PC-9 (cell line): ENCODE data around the gene SBF1. TPM values are rescaled to one million over a fixed set of nuclear protein-coding genes. Genes with fewer than 3 reads are reported as not detected.

Experiments used
- BruUV-seq: library from RNA; stranded (reverse); fragments of 400-500 nt; replicated peaks from 2 replicates; lab custom pipeline; 2021; lab: Mats Ljungman, UMichigan
- CTCF ChIA-PET: fragments of 300-600 bp; sonication (Branson Sonifier 250); formaldehyde crosslinking; loops from one replicate; lab custom pipeline; 2022; ENCODE audit warnings: antibody characterized with exemption; lab: Charles Lee
- POLR2A ChIA-PET: fragments of 300-600 bp; sonication (Branson Sonifier 250); formaldehyde crosslinking; loops from one replicate; lab custom pipeline; 2022; ENCODE audit warnings: antibody characterized with exemption; ENCODE audit not compliant: unreplicated experiment; lab: Charles Lee
- DNase-seq, 2 experiments: peaks; one replicate each; pipeline versions ENCODE4 v3.0.0 to v3.0.0-alpha.2; 2015 to 2022; ENCODE audit warnings: mixed read lengths in 1 of 2
- H2AFZ ChIP-seq: fragments of 200-600 bp; sonication (generic); 2 replicates; pipeline ENCODE4 v1.8.1; 2017; ENCODE audit warnings: antibody characterized with exemption
- H3F3A ChIP-seq: fragments of 200-600 bp; sonication (generic); 2 replicates; pipeline ENCODE4 v1.8.1; 2017; ENCODE audit warnings: antibody characterized with exemption, mild to moderate bottlenecking, low read depth; ENCODE audit not compliant: insufficient read depth
- H3K27ac ChIP-seq: fragments of 200-600 bp; sonication (generic); 2 replicates; pipeline ENCODE4 v1.6.1; 2016; ENCODE audit warnings: mixed run types
- H3K27me3 ChIP-seq: fragments of 200-600 bp; sonication (generic); 2 replicates; pipeline ENCODE4 v1.6.1; 2016; ENCODE audit warnings: low read depth, mixed run types; ENCODE audit not compliant: insufficient read depth
- H3K36me3 ChIP-seq: fragments of 200-600 bp; sonication (generic); 2 replicates; pipeline ENCODE4 v1.6.1; 2016; ENCODE audit warnings: low read depth, mixed run types
- H3K4me1 ChIP-seq: fragments of 200-600 bp; sonication (generic); replicated peaks from 2 replicates; pipeline ENCODE4 v1.6.1; 2016; ENCODE audit warnings: mixed run types; ENCODE audit not compliant: insufficient read depth
- H3K4me2 ChIP-seq: fragments of 200-600 bp; sonication (generic); 2 replicates; pipeline ENCODE4 v1.6.1; 2017; ENCODE audit warnings: mixed run types
- H3K4me3 ChIP-seq: fragments of 200-600 bp; sonication (generic); 2 replicates; pipeline ENCODE4 v1.6.1; 2016; ENCODE audit warnings: mixed run types
- H3K79me2 ChIP-seq: fragments of 200-600 bp; sonication (generic); 2 replicates; pipeline ENCODE4 v1.6.1; 2017; ENCODE audit warnings: low read depth, mixed run types
- H3K9me2 ChIP-seq: fragments of 200-600 bp; sonication (generic); 2 replicates; pipeline ENCODE4 v1.8.1; 2017; ENCODE audit warnings: mild to moderate bottlenecking; ENCODE audit not compliant: insufficient read depth
- H3K9me3 ChIP-seq: fragments of 200-600 bp; sonication (generic); 2 replicates; pipeline ENCODE4 v1.8.1; 2016; ENCODE audit warnings: low read depth; ENCODE audit not compliant: insufficient read depth
- H4K20me1 ChIP-seq: fragments of 200-600 bp; sonication (generic); 2 replicates; pipeline ENCODE4 v1.8.1; 2017; ENCODE audit not compliant: insufficient read depth
- EZH2 ChIP-seq: fragments of 200-600 bp; sonication (generic); IDR thresholded peaks from 2 replicates; pipeline ENCODE4 v1.8.0; 2017; ENCODE audit warnings: antibody characterized with exemption, low read depth
- intact Hi-C: fragments of 100-400 bp; cut with micrococcal nuclease; formaldehyde crosslinking; loops from one replicate; pipeline ENCODE4 v1.10.0; 2022; ENCODE audit not compliant: unreplicated experiment
- total RNA-seq: library from RNA; stranded (reverse); gene quantifications from 2 replicates; pipeline ENCODE4 v1.2.3, GENCODE V29; 2021
- TF ChIP-seq, protein P1 (sequence below): fragments of 200-600 bp; sonication (generic); conservative IDR thresholded peaks from 2 replicates; pipeline ENCODE4 v1.6.1; 2017; ENCODE audit warnings: mixed run types, antibody characterized with exemption, mild to moderate bottlenecking, moderate library complexity

The SBF1 gene
- total RNA-seq, 1 experiment from 2014 or later, result 85.2 TPM

GRCh38 chr22:50420015-50420414 lies 54.8 kb downstream of the SBF1 start:
- H3K36me3 ChIP-seq, result peaks cover 39% of the 10 kb centered on the region
- no peaks in the 10 kb centered on the region for H3K27me3 ChIP-seq
- peaks cover 4% of the 10 kb centered on the region for H3F3A ChIP-seq
- POLR2A ChIA-PET, result no interaction called here
- H3K4me2 ChIP-seq, result no peak overlapping the region
- peaks cover 10% of the 10 kb centered on the region for H4K20me1 ChIP-seq
- no peak overlapping the region for H3K27ac ChIP-seq
- H3K9me2 ChIP-seq, result no peaks in the 10 kb centered on the region
- no peak overlapping the region for H3K4me3 ChIP-seq
- intact Hi-C loops, result no loop called here
- no peaks in the 10 kb centered on the region for H3K79me2 ChIP-seq
- no peak for DNase-seq
- H2AFZ ChIP-seq, result no peak overlapping the region
- no peaks in the 10 kb centered on the region for H3K9me3 ChIP-seq
- TF ChIP-seq EZH2, result no peak
- TF ChIP-seq, protein P1, sequence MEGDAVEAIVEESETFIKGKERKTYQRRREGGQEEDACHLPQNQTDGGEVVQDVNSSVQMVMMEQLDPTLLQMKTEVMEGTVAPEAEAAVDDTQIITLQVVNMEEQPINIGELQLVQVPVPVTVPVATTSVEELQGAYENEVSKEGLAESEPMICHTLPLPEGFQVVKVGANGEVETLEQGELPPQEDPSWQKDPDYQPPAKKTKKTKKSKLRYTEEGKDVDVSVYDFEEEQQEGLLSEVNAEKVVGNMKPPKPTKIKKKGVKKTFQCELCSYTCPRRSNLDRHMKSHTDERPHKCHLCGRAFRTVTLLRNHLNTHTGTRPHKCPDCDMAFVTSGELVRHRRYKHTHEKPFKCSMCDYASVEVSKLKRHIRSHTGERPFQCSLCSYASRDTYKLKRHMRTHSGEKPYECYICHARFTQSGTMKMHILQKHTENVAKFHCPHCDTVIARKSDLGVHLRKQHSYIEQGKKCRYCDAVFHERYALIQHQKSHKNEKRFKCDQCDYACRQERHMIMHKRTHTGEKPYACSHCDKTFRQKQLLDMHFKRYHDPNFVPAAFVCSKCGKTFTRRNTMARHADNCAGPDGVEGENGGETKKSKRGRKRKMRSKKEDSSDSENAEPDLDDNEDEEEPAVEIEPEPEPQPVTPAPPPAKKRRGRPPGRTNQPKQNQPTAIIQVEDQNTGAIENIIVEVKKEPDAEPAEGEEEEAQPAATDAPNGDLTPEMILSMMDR, result no peak
- CTCF ChIA-PET, result no interaction called here
- no TSS peak for BruUV-seq
- no peaks in the 10 kb centered on the region for H3K4me1 ChIP-seq

DNA sequence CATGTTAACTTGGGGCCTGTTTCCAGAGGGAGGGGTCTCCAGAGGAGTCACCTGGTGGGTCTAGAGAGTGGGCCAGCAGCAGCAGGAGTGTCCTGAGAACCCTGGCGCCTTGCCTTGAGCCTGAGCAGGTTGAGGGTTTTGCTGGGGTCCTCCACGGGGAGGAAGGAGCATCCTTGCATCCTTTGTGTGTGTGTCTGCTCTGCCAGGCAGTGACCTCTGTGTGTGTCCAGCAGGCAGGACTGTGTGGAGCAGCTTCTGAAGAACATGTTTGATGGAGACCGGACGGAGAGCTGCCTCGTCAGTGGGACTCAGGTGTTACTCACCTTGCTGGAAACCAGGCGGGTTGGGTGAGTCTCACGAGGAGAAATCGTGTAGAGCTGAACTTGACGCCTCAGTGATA lies 55.7 kb downstream of the SBF1 start:
- H3K36me3 ChIP-seq, result peaks cover 40% of the 10 kb centered on the region
- no peaks in the 10 kb centered on the region for H3K4me1 ChIP-seq
- H2AFZ ChIP-seq, result no peak overlapping the region
- H3K4me3 ChIP-seq, result no peak overlapping the region
- no peak overlapping the region for H3K4me2 ChIP-seq
- peaks cover 10% of the 10 kb centered on the region for H4K20me1 ChIP-seq
- H3F3A ChIP-seq, result no peaks in the 10 kb centered on the region; the same call in 1 of the 2 replicates
- no TSS peak for BruUV-seq
- H3K9me3 ChIP-seq, result no peaks in the 10 kb centered on the region
- intact Hi-C loops, result no loop called here
- POLR2A ChIA-PET, result no interaction called here
- no peaks in the 10 kb centered on the region for H3K79me2 ChIP-seq
- CTCF ChIA-PET, result no interaction called here
- DNase-seq, result no peak
- H3K27ac ChIP-seq, result no peak overlapping the region
- H3K27me3 ChIP-seq, result no peaks in the 10 kb centered on the region
- TF ChIP-seq, protein P1, result no peak
- TF ChIP-seq EZH2, result no peak
- H3K9me2 ChIP-seq, result no peaks in the 10 kb centered on the region

- H3K4me2 ChIP-seq, result no peak overlapping the region
- H3K9me3 ChIP-seq, result no peaks in the 10 kb centered on the region
- no peak for DNase-seq
- POLR2A ChIA-PET, result interaction anchor here (1.0 kb wide), 1 partner anchor 547 kb away, joined by 4 read pairs; no protein-coding TSS in a partner anchor
- no peak overlapping the region for H3K4me3 ChIP-seq
- intact Hi-C loops, result no loop called here
- H3F3A ChIP-seq, result no peaks in the 10 kb centered on the region; the same call in 1 of the 2 replicates
- no peak overlapping the region for H2AFZ ChIP-seq
- no peaks in the 10 kb centered on the region for H3K27me3 ChIP-seq
- TF ChIP-seq, protein P1, result no peak
- TF ChIP-seq EZH2, result no peak
- BruUV-seq, result no TSS peak
- no peaks in the 10 kb centered on the region for H3K4me1 ChIP-seq
- CTCF ChIA-PET, result no interaction called here
- no peak overlapping the region for H3K27ac ChIP-seq
- peaks cover 10% of the 10 kb centered on the region for H4K20me1 ChIP-seq
- no peaks in the 10 kb centered on the region for H3K9me2 ChIP-seq
- peaks cover 40% of the 10 kb centered on the region for H3K36me3 ChIP-seq
- no peaks in the 10 kb centered on the region for H3K79me2 ChIP-seq
Observed at GRCh38 chr22:50418624-50419023, 56.2 kb downstream of the SBF1 start.
